ENCODE data around the gene D2HGDH.
"Not testable (repeated sequence)": the region's sequence is repeated elsewhere in the genome, so short reads cannot be mapped to it uniquely, and the experiment has no call there.

D2HGDH gene

GRCh38 chr2:241752253-241752652 lies 17.8 kb downstream of the D2HGDH start:
- no peak overlapping the region for H3K27ac ChIP-seq (ENCODE audit: low read length)
- no peak overlapping the region for H3K4me3 ChIP-seq (ENCODE audit: low read length)
- H3K9me3 ChIP-seq (ENCODE audit: insufficient read depth, low read depth, low read length): no peaks in the 10 kb centered on the region
- no peak overlapping the region for H3K9ac ChIP-seq (ENCODE audit: low read depth, low read length)
- no peaks in the 10 kb centered on the region for H3K4me1 ChIP-seq (ENCODE audit: insufficient read depth, low read length)
- H3K27me3 ChIP-seq (ENCODE audit: insufficient read depth, low read length): no peaks in the 10 kb centered on the region
- H3K36me3 ChIP-seq (ENCODE audit: insufficient read depth, low read depth, low read length): peaks cover 6% of the 10 kb centered on the region; the same call in 1 of the 2 replicates

- no peaks in the 10 kb centered on the region for H3K27me3 ChIP-seq (ENCODE audit: insufficient read depth, low read length)
- no peak overlapping the region for H3K9ac ChIP-seq (ENCODE audit: low read depth, low read length)
- H3K27ac ChIP-seq (ENCODE audit: low read length): no peak overlapping the region
- H3K4me3 ChIP-seq (ENCODE audit: low read length): no peak overlapping the region
- no peaks in the 10 kb centered on the region for H3K9me3 ChIP-seq (ENCODE audit: insufficient read depth, low read depth, low read length)
- H3K4me1 ChIP-seq (ENCODE audit: insufficient read depth, low read length): no peaks in the 10 kb centered on the region
- H3K36me3 ChIP-seq (ENCODE audit: insufficient read depth, low read depth, low read length): peaks cover 6% of the 10 kb centered on the region; the same call in 1 of the 2 replicates
Observed at GRCh38 chr2:241752689-241753276, 18.4 kb downstream of the D2HGDH start.

GRCh38 chr2:241753493-241753892 lies 19.1 kb downstream of the D2HGDH start:
- no peaks in the 10 kb centered on the region for H3K4me1 ChIP-seq (ENCODE audit: insufficient read depth, low read length)
- no peaks in the 10 kb centered on the region for H3K9me3 ChIP-seq (ENCODE audit: insufficient read depth, low read depth, low read length)
- H3K4me3 ChIP-seq (ENCODE audit: low read length): no peak overlapping the region
- peaks cover 6% of the 10 kb centered on the region; the same call in 1 of the 2 replicates for H3K36me3 ChIP-seq (ENCODE audit: insufficient read depth, low read depth, low read length)
- no peak overlapping the region for H3K27ac ChIP-seq (ENCODE audit: low read length)
- H3K9ac ChIP-seq (ENCODE audit: low read depth, low read length): no peak overlapping the region
- no peaks in the 10 kb centered on the region for H3K27me3 ChIP-seq (ENCODE audit: insufficient read depth, low read length)

- no peaks in the 10 kb centered on the region for H3K27me3 ChIP-seq (ENCODE audit: insufficient read depth, low read length)
- H3K4me1 ChIP-seq (ENCODE audit: insufficient read depth, low read length): no peaks in the 10 kb centered on the region
- H3K9me3 ChIP-seq (ENCODE audit: insufficient read depth, low read depth, low read length): no peaks in the 10 kb centered on the region
- H3K9ac ChIP-seq (ENCODE audit: low read depth, low read length): no peak overlapping the region
- H3K36me3 ChIP-seq (ENCODE audit: insufficient read depth, low read depth, low read length): peaks cover 6% of the 10 kb centered on the region; the same call in 1 of the 2 replicates
- H3K4me3 ChIP-seq (ENCODE audit: low read length): no peak overlapping the region
- H3K27ac ChIP-seq (ENCODE audit: low read length): no peak overlapping the region
Observed at GRCh38 chr2:241754042-241754441, 19.6 kb downstream of the D2HGDH start.

GRCh38 chr2:241755166-241755565 lies 20.7 kb downstream of the D2HGDH start:
- Histone ChIP-seq H3K27me3 (ENCODE audit: insufficient read depth, low read length) (no peaks in the 10 kb centered on the region), H3K4me1 (ENCODE audit: insufficient read depth, low read length) (no peaks in the 10 kb centered on the region), H3K9me3 (ENCODE audit: insufficient read depth, low read depth, low read length) (peaks cover under 1% of the 10 kb centered on the region; the same call in 1 of the 2 replicates), H3K27ac (ENCODE audit: low read length) (no peak overlapping the region), H3K9ac (ENCODE audit: low read depth, low read length) (no peak overlapping the region), H3K36me3 (ENCODE audit: insufficient read depth, low read depth, low read length) (peaks cover 14% of the 10 kb centered on the region; the same call in 1 of the 2 replicates), H3K4me3 (ENCODE audit: low read length) (no peak overlapping the region)

- H3K9me3 ChIP-seq (ENCODE audit: insufficient read depth, low read depth, low read length): peaks cover 4% of the 10 kb centered on the region; the same call in 1 of the 2 replicates
- H3K27me3 ChIP-seq (ENCODE audit: insufficient read depth, low read length): no peaks in the 10 kb centered on the region
- H3K9ac ChIP-seq (ENCODE audit: low read depth, low read length): no peak overlapping the region
- no peak overlapping the region for H3K4me3 ChIP-seq (ENCODE audit: low read length)
- no peak overlapping the region for H3K27ac ChIP-seq (ENCODE audit: low read length)
- peaks cover 14% of the 10 kb centered on the region; the same call in 1 of the 2 replicates for H3K36me3 ChIP-seq (ENCODE audit: insufficient read depth, low read depth, low read length)
- H3K4me1 ChIP-seq (ENCODE audit: insufficient read depth, low read length): no peaks in the 10 kb centered on the region
Observed at GRCh38 chr2:241755777-241756176, 21.3 kb downstream of the D2HGDH start.

GRCh38 chr2:241759067-241759807 lies 24.8 kb downstream of the D2HGDH start:
- no peaks in the 10 kb centered on the region for H3K4me1 ChIP-seq (ENCODE audit: insufficient read depth, low read length)
- H3K9ac ChIP-seq (ENCODE audit: low read depth, low read length): no peak overlapping the region
- no peak overlapping the region for H3K27ac ChIP-seq (ENCODE audit: low read length)
- no peak overlapping the region for H3K4me3 ChIP-seq (ENCODE audit: low read length)
- H3K9me3 ChIP-seq (ENCODE audit: insufficient read depth, low read depth, low read length): peaks cover 4% of the 10 kb centered on the region; the same call in 1 of the 2 replicates
- peaks cover 14% of the 10 kb centered on the region; the same call in 1 of the 2 replicates for H3K36me3 ChIP-seq (ENCODE audit: insufficient read depth, low read depth, low read length)
- no peaks in the 10 kb centered on the region for H3K27me3 ChIP-seq (ENCODE audit: insufficient read depth, low read length)

GRCh38 chr2:241759893-241760292 lies 25.5 kb downstream of the D2HGDH start:
- H3K4me3 ChIP-seq (ENCODE audit: low read length); H3K27me3 ChIP-seq (ENCODE audit: insufficient read depth, low read length); H3K4me1 ChIP-seq (ENCODE audit: insufficient read depth, low read length); H3K9ac ChIP-seq (ENCODE audit: low read depth, low read length); H3K9me3 ChIP-seq (ENCODE audit: insufficient read depth, low read depth, low read length); H3K27ac ChIP-seq (ENCODE audit: low read length): not testable (repeated sequence)
- peaks cover 14% of the 10 kb centered on the region; the same call in 1 of the 2 replicates for H3K36me3 ChIP-seq (ENCODE audit: insufficient read depth, low read depth, low read length)

- H3K27ac ChIP-seq (ENCODE audit: low read length): no peak overlapping the region
- H3K9me3 ChIP-seq (ENCODE audit: insufficient read depth, low read depth, low read length): peaks cover 4% of the 10 kb centered on the region; the same call in 1 of the 2 replicates
- no peak overlapping the region for H3K4me3 ChIP-seq (ENCODE audit: low read length)
- no peak overlapping the region for H3K9ac ChIP-seq (ENCODE audit: low read depth, low read length)
- no peaks in the 10 kb centered on the region for H3K27me3 ChIP-seq (ENCODE audit: insufficient read depth, low read length)
- no peaks in the 10 kb centered on the region for H3K4me1 ChIP-seq (ENCODE audit: insufficient read depth, low read length)
- peaks cover 14% of the 10 kb centered on the region; the same call in 1 of the 2 replicates for H3K36me3 ChIP-seq (ENCODE audit: insufficient read depth, low read depth, low read length)
Observed at GRCh38 chr2:241760301-241760771, 25.9 kb downstream of the D2HGDH start.

- H3K4me3 ChIP-seq (ENCODE audit: low read length): no peak overlapping the region
- H3K27ac ChIP-seq (ENCODE audit: low read length): no peak overlapping the region
- no peaks in the 10 kb centered on the region for H3K27me3 ChIP-seq (ENCODE audit: insufficient read depth, low read length)
- peaks cover 4% of the 10 kb centered on the region; the same call in 1 of the 2 replicates for H3K9me3 ChIP-seq (ENCODE audit: insufficient read depth, low read depth, low read length)
- H3K4me1 ChIP-seq (ENCODE audit: insufficient read depth, low read length): no peaks in the 10 kb centered on the region
- H3K36me3 ChIP-seq (ENCODE audit: insufficient read depth, low read depth, low read length): 0 out of 2 replicates have a peak, but pooled peaks cover 8% of the 10 kb centered on the region
- no peak overlapping the region for H3K9ac ChIP-seq (ENCODE audit: low read depth, low read length)
Observed at GRCh38 chr2:241762321-241762932, 28.0 kb downstream of the D2HGDH start.

GRCh38 chr2:241762933-241763369 lies 28.5 kb downstream of the D2HGDH start:
- H3K36me3 ChIP-seq (ENCODE audit: insufficient read depth, low read depth, low read length): 0 out of 2 replicates have a peak, but pooled peaks cover 8% of the 10 kb centered on the region
- H3K9me3 ChIP-seq (ENCODE audit: insufficient read depth, low read depth, low read length): peaks cover 4% of the 10 kb centered on the region; the same call in 1 of the 2 replicates
- no peak overlapping the region for H3K27ac ChIP-seq (ENCODE audit: low read length)
- H3K9ac ChIP-seq (ENCODE audit: low read depth, low read length): no peak overlapping the region
- H3K27me3 ChIP-seq (ENCODE audit: insufficient read depth, low read length): no peaks in the 10 kb centered on the region
- no peak overlapping the region for H3K4me3 ChIP-seq (ENCODE audit: low read length)
- H3K4me1 ChIP-seq (ENCODE audit: insufficient read depth, low read length): no peaks in the 10 kb centered on the region
